Calu3 (cell line): ENCODE measurements around the gene LDLRAD4. TPM values are rescaled to one million over a fixed set of nuclear protein-coding genes. Genes with fewer than 3 reads are reported as not detected.

Source experiments
- BruUV-seq: library from RNA; stranded (reverse); fragments of 400-500 nt; replicated peaks from 2 replicates; lab custom pipeline; 2021; lab: Mats Ljungman, UMichigan
- CTCF ChIA-PET: fragments of 300-600 bp; sonication (Branson Sonifier 250); formaldehyde crosslinking; loops from one replicate; lab custom pipeline; 2022; ENCODE audit warnings: antibody characterized with exemption; lab: Charles Lee
- DNase-seq: peaks from one replicate; pipeline ENCODE4 v3.0.0; 2022
- H3K27ac Mint-ChIP-seq: one replicate; pipeline ENCODE4 v1.8.0; 2022; ENCODE audit warnings: mixed read lengths; ENCODE audit not compliant: unreplicated experiment
- H3K27me3 Mint-ChIP-seq: one replicate; pipeline ENCODE4 v1.8.0; 2022; ENCODE audit warnings: mixed read lengths; ENCODE audit not compliant: unreplicated experiment
- H3K36me3 Mint-ChIP-seq: one replicate; pipeline ENCODE4 v1.8.0; 2022; ENCODE audit warnings: mild to moderate bottlenecking, moderate library complexity, mixed read lengths; ENCODE audit not compliant: insufficient read depth, unreplicated experiment
- H3K4me1 Mint-ChIP-seq: one replicate; pipeline ENCODE4 v1.8.0; 2022; ENCODE audit warnings: mild to moderate bottlenecking, low read depth, mixed read lengths; ENCODE audit not compliant: unreplicated experiment
- H3K4me3 Mint-ChIP-seq: one replicate; pipeline ENCODE4 v1.8.0; 2022; ENCODE audit warnings: mild to moderate bottlenecking, low read depth, moderate library complexity, mixed read lengths; ENCODE audit not compliant: unreplicated experiment
- H3K9me3 Mint-ChIP-seq: one replicate; pipeline ENCODE4 v1.8.0; 2022; ENCODE audit warnings: low read depth, mixed read lengths; ENCODE audit not compliant: unreplicated experiment
- intact Hi-C: fragments of 100-400 bp; cut with micrococcal nuclease; formaldehyde crosslinking; loops from one replicate; pipeline ENCODE4 v1.10.0; 2022; ENCODE audit not compliant: unreplicated experiment
- total RNA-seq: library from RNA; stranded (reverse); gene quantifications from 2 replicates; pipeline ENCODE4 v1.2.3, GENCODE V29; 2022
- TF ChIP-seq, protein P1 (sequence below): fragments of 200-600 bp; IDR thresholded peaks from one replicate; pipeline ENCODE4 v1.8.0; 2022; ENCODE audit warnings: antibody characterized with exemption; ENCODE audit not compliant: unreplicated experiment

LDLRAD4 gene
- total RNA-seq, 1 experiment from 2014 or later: 0.50 TPM

GRCh38 chr18:13392899-13393298 lies 174.3 kb downstream of the LDLRAD4 start:
- peaks cover 33% of the 10 kb centered on the region for H3K27me3 Mint-ChIP-seq
- H3K4me3 Mint-ChIP-seq: no peak overlapping the region
- BruUV-seq: no TSS peak
- no peak for DNase-seq
- intact Hi-C loops: no loop called here
- H3K27ac Mint-ChIP-seq: no peak overlapping the region
- no peaks in the 10 kb centered on the region for H3K36me3 Mint-ChIP-seq
- TF ChIP-seq, protein P1, sequence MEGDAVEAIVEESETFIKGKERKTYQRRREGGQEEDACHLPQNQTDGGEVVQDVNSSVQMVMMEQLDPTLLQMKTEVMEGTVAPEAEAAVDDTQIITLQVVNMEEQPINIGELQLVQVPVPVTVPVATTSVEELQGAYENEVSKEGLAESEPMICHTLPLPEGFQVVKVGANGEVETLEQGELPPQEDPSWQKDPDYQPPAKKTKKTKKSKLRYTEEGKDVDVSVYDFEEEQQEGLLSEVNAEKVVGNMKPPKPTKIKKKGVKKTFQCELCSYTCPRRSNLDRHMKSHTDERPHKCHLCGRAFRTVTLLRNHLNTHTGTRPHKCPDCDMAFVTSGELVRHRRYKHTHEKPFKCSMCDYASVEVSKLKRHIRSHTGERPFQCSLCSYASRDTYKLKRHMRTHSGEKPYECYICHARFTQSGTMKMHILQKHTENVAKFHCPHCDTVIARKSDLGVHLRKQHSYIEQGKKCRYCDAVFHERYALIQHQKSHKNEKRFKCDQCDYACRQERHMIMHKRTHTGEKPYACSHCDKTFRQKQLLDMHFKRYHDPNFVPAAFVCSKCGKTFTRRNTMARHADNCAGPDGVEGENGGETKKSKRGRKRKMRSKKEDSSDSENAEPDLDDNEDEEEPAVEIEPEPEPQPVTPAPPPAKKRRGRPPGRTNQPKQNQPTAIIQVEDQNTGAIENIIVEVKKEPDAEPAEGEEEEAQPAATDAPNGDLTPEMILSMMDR: no peak
- no peaks in the 10 kb centered on the region for H3K4me1 Mint-ChIP-seq
- CTCF ChIA-PET: no interaction called here
- no peaks in the 10 kb centered on the region for H3K9me3 Mint-ChIP-seq

DNA sequence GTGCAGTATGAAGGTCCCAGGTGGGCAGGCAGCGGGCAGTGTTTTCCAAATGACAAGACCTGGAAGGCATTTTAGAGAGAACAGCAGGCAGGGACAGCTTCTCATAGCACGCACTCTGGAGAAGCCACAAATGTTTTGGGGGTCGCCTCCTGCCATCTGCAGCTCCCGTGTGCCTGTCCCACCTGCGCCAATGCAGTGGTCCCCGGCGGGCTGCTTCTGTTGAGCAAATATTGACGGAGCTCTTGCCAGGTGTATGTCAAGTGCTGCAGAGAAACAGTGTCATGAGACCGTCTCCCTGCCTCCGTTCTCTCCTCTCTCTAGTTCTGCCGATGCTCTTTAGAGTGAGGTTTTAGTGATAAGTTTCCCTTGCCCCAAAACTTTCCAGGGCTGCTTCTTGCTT lies 174.8 kb downstream of the LDLRAD4 start:
- CTCF ChIA-PET: no interaction called here
- H3K9me3 Mint-ChIP-seq: no peaks in the 10 kb centered on the region
- no peaks in the 10 kb centered on the region for H3K4me1 Mint-ChIP-seq
- no peaks in the 10 kb centered on the region for H3K36me3 Mint-ChIP-seq
- no peak overlapping the region for H3K4me3 Mint-ChIP-seq
- TF ChIP-seq, protein P1: no peak
- H3K27me3 Mint-ChIP-seq: peaks cover 33% of the 10 kb centered on the region
- intact Hi-C loops: no loop called here
- no peak for DNase-seq
- no peak overlapping the region for H3K27ac Mint-ChIP-seq
- no TSS peak for BruUV-seq

DNA sequence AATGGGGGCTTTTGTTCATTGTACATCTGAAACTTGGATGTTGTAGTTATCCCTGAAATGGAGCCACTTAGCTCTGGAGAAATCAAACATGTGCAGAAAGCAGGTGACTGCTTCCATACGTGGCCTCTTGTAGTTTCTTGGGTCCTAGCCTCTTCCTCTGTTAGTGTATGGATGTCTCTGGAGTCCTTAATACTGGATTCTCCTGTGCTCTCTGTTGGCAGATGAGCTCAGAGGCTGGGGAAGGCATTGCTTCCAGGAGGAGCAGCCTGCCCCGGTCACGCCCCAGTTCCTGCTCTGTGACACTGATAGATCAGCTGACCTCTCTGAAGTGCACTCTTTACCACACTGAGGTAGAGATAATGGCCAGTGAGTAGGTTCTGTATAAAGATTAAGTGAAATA lies 176.2 kb downstream of the LDLRAD4 start:
- no peaks in the 10 kb centered on the region for H3K36me3 Mint-ChIP-seq
- CTCF ChIA-PET: no interaction called here
- no TSS peak for BruUV-seq

DNA sequence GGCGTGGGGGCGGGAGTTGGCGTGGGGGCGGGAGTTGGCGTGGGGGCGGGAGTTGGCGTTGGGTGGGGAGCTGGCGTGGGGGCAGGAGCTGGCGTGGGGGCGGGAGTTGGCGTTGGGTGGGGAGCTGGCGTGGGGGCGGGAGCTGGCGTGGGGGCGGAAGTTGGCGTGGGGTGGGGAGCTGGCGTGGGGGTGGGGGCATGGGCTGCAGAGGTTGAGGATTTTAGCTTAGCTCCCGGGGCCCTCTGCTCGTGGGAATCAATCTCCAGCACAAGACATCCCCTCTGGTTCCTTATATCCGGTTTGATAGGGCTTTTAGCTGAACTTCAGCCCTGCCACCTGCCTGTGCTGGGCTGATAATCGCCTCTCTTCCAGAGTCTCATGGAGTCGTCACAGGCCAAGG lies 177.0 kb downstream of the LDLRAD4 start:
- no peaks in the 10 kb centered on the region for H3K36me3 Mint-ChIP-seq
- no peaks in the 10 kb centered on the region for H3K4me1 Mint-ChIP-seq
- BruUV-seq: no TSS peak
- H3K27me3 Mint-ChIP-seq: peaks cover 38% of the 10 kb centered on the region
- intact Hi-C loops: no loop called here
- no peak overlapping the region for H3K4me3 Mint-ChIP-seq
- H3K9me3 Mint-ChIP-seq: no peaks in the 10 kb centered on the region
- TF ChIP-seq, protein P1: no peak
- CTCF ChIA-PET: interaction anchor here (0.6 kb wide), 1 partner anchor 132 kb away, joined by 3 read pairs; no protein-coding TSS in a partner anchor
- DNase-seq: no peak
- no peak overlapping the region for H3K27ac Mint-ChIP-seq

More for the DNA sequence above, 176.2 kb downstream of the LDLRAD4 start:
- Mint-ChIP-seq H3K27ac (no peak overlapping the region), H3K4me3 (no peak overlapping the region), H3K27me3 (peaks cover 33% of the 10 kb centered on the region), H3K9me3 (no peaks in the 10 kb centered on the region), H3K4me1 (no peaks in the 10 kb centered on the region)
- intact Hi-C loops: no loop called here
- TF ChIP-seq, protein P1: no peak
- DNase-seq: no peak
